Midbrain (tissue), 1 donor: ENCODE data around the gene CDO1.
"Not testable (repeated sequence)": the region's sequence is repeated elsewhere in the genome, so short reads cannot be mapped to it uniquely, and the experiment has no call there.

Source experiments
- DNase-seq: peaks from one replicate; lab custom pipeline; 2025; lab: John Stamatoyannopoulos, UW

CDO1 gene

GRCh38 chr5:115829913-115830312, 13.5 kb upstream of the CDO1 start:
- DNase-seq = no peak

- no peak for DNase-seq
Observed at GRCh38 chr5:115825948-115826347, 9.5 kb upstream of the CDO1 start.

- not testable (repeated sequence) for DNase-seq
Observed at GRCh38 chr5:115824983-115825382, 8.5 kb upstream of the CDO1 start.

- DNase-seq = no peak
Observed at GRCh38 chr5:115820846-115821245, 4.4 kb upstream of the CDO1 start.

- DNase-seq = peak; percentile 45
Observed at GRCh38 chr5:115818821-115819220, 2.4 kb upstream of the CDO1 start.

GRCh38 chr5:115817386-115817785, 927 bp upstream of the CDO1 start:
- no peak for DNase-seq

- no peak for DNase-seq
Observed at GRCh38 chr5:115815693-115816225, 700 bp downstream of the CDO1 start.

GRCh38 chr5:115815006-115815692, 1.3 kb downstream of the CDO1 start:
- no peak for DNase-seq

GRCh38 chr5:115813719-115814118, 2.7 kb downstream of the CDO1 start:
- no peak for DNase-seq

- no peak for DNase-seq
Observed at GRCh38 chr5:115812372-115812771, 4.1 kb downstream of the CDO1 start.

GRCh38 chr5:115811406-115811805, 5.1 kb downstream of the CDO1 start:
- DNase-seq = no peak

- no peak for DNase-seq
Observed at GRCh38 chr5:115810761-115811160, 5.7 kb downstream of the CDO1 start.

- DNase-seq = no peak
Observed at GRCh38 chr5:115809946-115810345, 6.5 kb downstream of the CDO1 start.

GRCh38 chr5:115808066-115808465, 8.4 kb downstream of the CDO1 start:
- not testable (repeated sequence) for DNase-seq

- DNase-seq = no peak
Observed at GRCh38 chr5:115807654-115808052, 8.8 kb downstream of the CDO1 start.

- no peak for DNase-seq
Observed at GRCh38 chr5:115806986-115807653, 9.3 kb downstream of the CDO1 start.

- no peak for DNase-seq
Observed at GRCh38 chr5:115801984-115802383, 14.5 kb downstream of the CDO1 start.

- no peak for DNase-seq
Observed at GRCh38 chr5:115801152-115801551, 15.3 kb downstream of the CDO1 start.

- DNase-seq = no peak
Observed at GRCh38 chr5:115800108-115800507, 16.4 kb downstream of the CDO1 start.

GRCh38 chr5:115798252-115798651, 18.2 kb downstream of the CDO1 start:
- no peak for DNase-seq

GRCh38 chr5:115796656-115797055, 19.8 kb downstream of the CDO1 start:
- DNase-seq = no peak

- no peak for DNase-seq
Observed at GRCh38 chr5:115795700-115796099, 20.8 kb downstream of the CDO1 start.

GRCh38 chr5:115788440-115788839, 28.0 kb downstream of the CDO1 start:
- DNase-seq = no peak

GRCh38 chr5:115787426-115787825, 29.0 kb downstream of the CDO1 start:
- no peak for DNase-seq
